Kidney epithelial cell (primary cell): ENCODE results near the gene LTA. TPM values are rescaled to one million over a fixed set of nuclear protein-coding genes. Genes with fewer than 3 reads are reported as not detected.

Source experiments
- DNase-seq: peaks from one replicate; pipeline ENCODE4 v3.0.0-alpha.2; 2010; ENCODE audit warnings: low read depth
- H3K27me3 ChIP-seq: 2 replicates; pipeline ENCODE4 v1.6.0; 2011; ENCODE audit warnings: low read length; ENCODE audit not compliant: control insufficient read depth, insufficient read depth
- H3K36me3 ChIP-seq: 2 replicates; pipeline ENCODE4 v1.5.1; 2011; ENCODE audit warnings: low read length; ENCODE audit not compliant: control insufficient read depth, insufficient read depth
- H3K4me3 ChIP-seq: 2 replicates; pipeline ENCODE4 v1.5.1; 2011; ENCODE audit warnings: low read depth, mild to moderate bottlenecking, control low read depth, low read length
- CTCF ChIP-seq: IDR thresholded peaks from 2 replicates; pipeline ENCODE4 v1.5.1; 2011; ENCODE audit warnings: mild to moderate bottlenecking, moderate library complexity, low read length, control low read depth, inconsistent platforms; ENCODE audit not compliant: insufficient read depth, poor library complexity, severe bottlenecking
- total RNA-seq: library from RNA; depleted of rRNA; stranded (reverse); fragments of >200 nt; gene quantifications from 2 replicates; pipeline ENCODE4 v1.2.3, GENCODE V29; 2015

Gene LTA
- total RNA-seq, 1 donor from 2014 or later = 0.92 TPM

- Histone ChIP-seq H3K36me3 (peaks cover 3% of the 10 kb centered on the region), H3K27me3 (no peaks in the 10 kb centered on the region), H3K4me3 (peak overlapping the region; percentile 83)
- no peak for DNase-seq
- TF ChIP-seq CTCF = no peak
Measured at GRCh38 chr6:31540640-31541039, 31.4 kb upstream of the LTA start.

GRCh38 chr6:31541059-31541657, 30.9 kb upstream of the LTA start:
- DNase-seq = no peak
- H3K27me3 ChIP-seq = no peaks in the 10 kb centered on the region
- H3K36me3 ChIP-seq = peaks cover 3% of the 10 kb centered on the region
- H3K4me3 ChIP-seq = peak overlapping the region; percentile 83
- TF ChIP-seq CTCF = no peak

- Histone ChIP-seq H3K36me3 (peaks cover 3% of the 10 kb centered on the region), H3K27me3 (no peaks in the 10 kb centered on the region), H3K4me3 (peak within 1 kb of the TSS; percentile 83)
- no peak for TF ChIP-seq CTCF
- DNase-seq = peak; percentile 91
Measured at GRCh38 chr6:31541658-31542521, 30.2 kb upstream of the LTA start, which contains the start of gene DDX39B. Gene DDX39B (minus strand): TSS chr6:31542003. CDS start chr6:31540532, 1,471 bp downstream.

GRCh38 chr6:31543639-31544038, 28.4 kb upstream of the LTA start:
- H3K27me3 ChIP-seq = no peaks in the 10 kb centered on the region
- H3K4me3 ChIP-seq = no peak overlapping the region
- peaks cover 3% of the 10 kb centered on the region for H3K36me3 ChIP-seq
- DNase-seq = no peak
- TF ChIP-seq CTCF = no peak

GRCh38 chr6:31544676-31545075, 27.4 kb upstream of the LTA start:
- no peaks in the 10 kb centered on the region for H3K27me3 ChIP-seq
- DNase-seq = no peak
- TF ChIP-seq CTCF = no peak
- H3K4me3 ChIP-seq = no peak overlapping the region
- H3K36me3 ChIP-seq = peaks cover 3% of the 10 kb centered on the region
